DMS153 treated with DMSO at 0.1 percent for 48 hours (cell line): ENCODE measurements around the gene ANO1.
"Not testable (repeated sequence)": the region's sequence is repeated elsewhere in the genome, so short reads cannot be mapped to it uniquely, and the experiment has no call there.

ENCODE experiments used
- DNase-seq: peaks from one replicate; lab custom pipeline; 2025; ENCODE audit not compliant: unreplicated experiment; lab: John Stamatoyannopoulos, UW

Gene ANO1

DNA sequence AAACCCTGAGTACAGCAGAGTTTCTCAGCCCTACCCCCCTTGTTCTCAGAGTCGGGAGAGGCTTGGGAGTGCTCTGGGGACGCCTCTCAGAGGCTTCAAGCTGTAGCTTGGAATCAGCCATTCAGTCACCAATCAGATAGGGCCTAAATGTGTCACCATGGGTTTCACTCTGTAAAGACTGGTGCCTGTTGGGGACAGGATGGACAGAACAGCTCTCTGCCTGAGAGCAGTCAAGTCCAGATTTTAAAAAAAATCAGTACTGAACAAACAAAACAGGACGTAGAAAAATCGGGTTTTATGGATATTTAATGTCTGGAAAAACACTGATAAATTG, 126.3 kb downstream of the ANO1 start:
- no peak for DNase-seq

DNA sequence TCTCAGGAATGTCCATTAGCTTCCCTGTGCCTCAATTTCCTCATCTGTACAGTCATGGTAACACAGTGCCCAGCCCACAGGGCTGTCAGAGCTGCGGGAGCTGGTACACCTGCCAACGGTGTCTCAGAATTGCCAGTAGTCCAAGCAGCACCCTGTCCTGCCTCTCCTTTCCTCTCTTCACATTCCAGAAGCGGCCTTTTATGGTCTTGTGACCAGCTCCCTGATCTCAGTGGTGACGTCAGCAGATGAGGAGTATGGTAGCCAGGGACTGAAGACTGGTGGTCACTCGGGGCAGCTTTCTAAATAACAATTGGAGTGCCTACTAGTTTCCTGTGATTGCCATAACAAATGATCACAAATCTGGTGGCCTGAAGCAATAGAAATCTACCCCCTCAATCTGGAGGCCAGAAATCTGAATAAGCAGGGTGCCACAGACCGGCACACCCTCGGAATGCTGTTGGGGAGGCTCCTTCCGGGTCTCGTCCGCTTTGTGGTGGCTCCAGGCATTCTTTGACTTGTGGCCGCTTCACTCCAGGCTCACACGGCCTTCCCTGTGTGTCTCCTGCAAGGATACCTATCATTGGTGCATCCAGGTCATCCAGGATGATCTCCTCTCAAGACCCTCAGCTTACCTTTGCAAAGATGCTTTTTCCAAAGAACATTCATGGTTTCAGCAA, 127.1 kb downstream of the ANO1 start:
- no peak for DNase-seq

DNA sequence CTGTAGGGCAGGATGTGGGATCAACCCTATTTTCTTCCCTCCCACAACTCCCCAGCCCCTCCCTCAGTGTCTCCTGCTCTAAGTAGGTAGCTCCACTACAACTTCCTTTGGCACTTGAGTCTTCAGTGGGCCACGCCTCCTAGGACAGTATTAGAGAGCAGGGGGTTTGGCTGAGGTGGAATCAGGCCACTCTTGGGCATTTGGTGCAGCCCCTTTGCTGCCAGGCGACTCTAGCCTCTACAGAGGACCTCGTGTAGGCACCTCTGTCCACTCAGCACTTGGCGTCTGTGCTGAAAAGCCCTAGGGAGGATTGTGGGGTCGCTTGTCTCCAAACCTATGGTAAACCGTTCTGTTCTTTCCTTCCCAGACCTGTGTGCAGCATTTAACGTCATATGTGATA, 127.6 kb downstream of the ANO1 start:
- DNase-seq = no peak

DNA sequence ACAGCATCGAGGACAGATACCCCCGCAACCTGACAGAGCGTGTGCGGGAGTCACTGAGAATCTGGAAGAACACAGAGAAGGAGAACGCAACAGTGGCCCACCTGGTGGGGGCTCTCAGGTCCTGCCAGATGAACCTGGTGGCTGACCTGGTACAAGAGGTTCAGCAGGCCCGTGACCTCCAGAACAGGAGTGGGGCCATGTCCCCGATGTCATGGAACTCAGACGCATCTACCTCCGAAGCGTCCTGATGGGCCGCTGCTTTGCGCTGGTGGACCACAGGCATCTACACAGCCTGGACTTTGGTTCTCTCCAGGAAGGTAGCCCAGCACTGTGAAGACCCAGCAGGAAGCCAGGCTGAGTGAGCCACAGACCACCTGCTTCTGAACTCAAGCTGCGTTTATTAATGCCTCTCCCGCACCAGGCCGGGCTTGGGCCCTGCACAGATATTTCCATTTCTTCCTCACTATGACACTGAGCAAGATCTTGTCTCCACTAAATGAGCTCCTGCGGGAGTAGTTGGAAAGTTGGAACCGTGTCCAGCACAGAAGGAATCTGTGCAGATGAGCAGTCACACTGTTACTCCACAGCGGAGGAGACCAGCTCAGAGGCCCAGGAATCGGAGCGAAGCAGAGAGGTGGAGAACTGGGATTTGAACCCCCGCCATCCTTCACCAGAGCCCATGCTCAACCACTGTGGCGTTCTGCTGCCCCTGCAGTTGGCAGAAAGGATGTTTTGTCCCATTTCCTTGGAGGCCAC, 128.3 kb downstream of the ANO1 start:
- DNase-seq = no peak

DNA sequence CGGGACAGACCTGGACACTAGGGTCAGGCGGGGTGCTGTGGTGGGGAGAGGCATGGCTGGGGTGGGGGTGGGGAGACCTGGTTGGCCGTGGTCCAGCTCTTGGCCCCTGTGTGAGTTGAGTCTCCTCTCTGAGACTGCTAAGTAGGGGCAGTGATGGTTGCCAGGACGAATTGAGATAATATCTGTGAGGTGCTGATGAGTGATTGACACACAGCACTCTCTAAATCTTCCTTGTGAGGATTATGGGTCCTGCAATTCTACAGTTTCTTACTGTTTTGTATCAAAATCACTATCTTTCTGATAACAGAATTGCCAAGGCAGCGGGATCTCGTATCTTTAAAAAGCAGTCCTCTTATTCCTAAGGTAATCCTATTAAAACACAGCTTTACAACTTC, 128.9 kb downstream of the ANO1 start:
- no peak for DNase-seq

DNA sequence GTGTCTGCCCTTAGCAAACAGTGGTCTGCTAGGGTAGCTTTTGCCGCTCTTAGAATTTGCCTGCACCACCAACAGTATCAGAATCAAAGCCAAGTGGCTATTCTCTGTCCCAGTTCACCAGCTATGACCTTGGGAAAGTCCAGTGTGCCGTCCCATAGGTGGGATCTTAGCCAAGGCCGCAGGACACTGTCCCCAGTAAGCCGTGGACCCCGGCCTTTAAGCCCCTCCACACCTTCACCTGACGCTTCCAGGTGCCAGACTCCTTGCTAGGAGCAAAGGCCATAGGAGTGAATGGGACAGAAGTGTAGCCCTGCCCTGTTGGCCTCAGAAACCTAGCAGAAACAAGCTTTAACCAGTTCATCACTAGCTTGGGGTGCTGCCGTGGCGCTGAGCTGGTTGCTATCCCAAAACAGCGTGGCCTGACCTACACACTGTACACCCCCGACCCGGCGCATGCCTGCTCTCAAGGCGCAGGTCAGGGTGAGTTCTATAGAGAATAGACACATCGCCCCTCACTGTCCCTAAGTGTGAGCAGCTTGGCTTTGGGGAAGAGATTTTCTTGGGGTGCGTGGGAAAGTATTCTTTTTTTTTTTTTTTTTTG, 129.5 kb downstream of the ANO1 start:
- DNase-seq = no peak

DNA sequence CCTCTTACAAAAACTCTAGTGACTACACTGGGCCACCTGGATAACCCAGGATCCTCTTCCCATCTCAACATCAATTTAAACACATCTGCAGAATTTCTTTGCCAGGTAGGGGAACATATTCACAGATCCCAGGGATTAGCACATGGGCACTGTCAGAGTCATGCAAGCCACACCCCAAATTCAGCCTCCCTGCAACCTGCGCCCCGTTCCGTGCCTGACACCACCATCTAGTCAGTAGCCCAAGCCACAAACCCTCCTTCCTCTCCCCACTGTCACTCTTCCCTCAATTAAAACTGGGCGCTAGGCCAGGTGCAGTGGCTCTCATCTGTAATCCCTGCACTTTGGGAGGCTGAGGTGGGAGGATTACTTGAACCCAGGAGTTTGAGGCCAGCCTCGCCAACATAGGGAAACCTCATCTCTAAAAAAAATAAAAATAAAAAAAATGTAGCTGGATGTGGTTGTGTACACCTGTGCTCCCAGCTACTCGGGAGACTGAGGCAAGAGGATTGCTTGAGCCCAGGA, 131.3 kb downstream of the ANO1 start:
- no peak for DNase-seq

DNA sequence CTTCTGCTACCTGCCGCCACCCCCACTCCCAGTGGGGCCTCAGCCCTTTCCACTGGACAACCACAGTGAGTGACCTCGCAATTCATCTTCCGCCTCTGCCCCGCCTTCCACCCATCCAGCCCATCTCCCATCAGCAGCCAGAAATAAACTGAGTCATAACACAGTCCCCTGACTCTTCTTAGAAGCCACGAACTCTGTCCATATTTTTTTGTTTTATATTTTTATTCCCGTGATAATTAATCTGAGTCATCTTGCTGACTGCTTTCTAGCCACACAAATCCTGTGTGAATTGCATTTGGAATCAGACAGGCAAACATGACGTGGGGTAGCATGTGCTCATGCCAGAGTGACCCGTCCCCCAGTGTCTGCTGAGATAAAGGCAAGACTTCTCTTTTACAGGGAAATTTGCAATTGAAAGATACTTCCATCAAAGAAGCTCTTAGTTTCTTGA, 132.0 kb downstream of the ANO1 start:
- DNase-seq = no peak

DNA sequence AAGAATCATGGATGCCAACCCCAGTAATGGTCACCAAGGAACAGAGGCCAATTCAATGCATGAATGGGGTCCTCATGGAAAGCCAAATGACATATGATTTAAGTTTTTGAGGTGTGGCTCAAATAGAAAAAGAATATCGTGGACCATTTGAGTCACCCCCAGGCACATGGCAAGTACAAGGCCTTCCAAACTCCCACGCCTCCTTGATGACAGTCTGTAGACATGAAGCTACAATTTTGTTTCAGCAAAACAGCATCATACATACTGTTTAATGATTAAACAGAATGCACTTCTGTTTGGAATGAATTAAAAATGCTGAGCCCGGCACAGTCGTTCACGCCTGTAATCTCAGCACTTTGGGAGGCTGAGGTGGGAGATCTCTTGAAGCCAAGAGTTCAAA, 132.4 kb downstream of the ANO1 start:
- no peak for DNase-seq

DNA sequence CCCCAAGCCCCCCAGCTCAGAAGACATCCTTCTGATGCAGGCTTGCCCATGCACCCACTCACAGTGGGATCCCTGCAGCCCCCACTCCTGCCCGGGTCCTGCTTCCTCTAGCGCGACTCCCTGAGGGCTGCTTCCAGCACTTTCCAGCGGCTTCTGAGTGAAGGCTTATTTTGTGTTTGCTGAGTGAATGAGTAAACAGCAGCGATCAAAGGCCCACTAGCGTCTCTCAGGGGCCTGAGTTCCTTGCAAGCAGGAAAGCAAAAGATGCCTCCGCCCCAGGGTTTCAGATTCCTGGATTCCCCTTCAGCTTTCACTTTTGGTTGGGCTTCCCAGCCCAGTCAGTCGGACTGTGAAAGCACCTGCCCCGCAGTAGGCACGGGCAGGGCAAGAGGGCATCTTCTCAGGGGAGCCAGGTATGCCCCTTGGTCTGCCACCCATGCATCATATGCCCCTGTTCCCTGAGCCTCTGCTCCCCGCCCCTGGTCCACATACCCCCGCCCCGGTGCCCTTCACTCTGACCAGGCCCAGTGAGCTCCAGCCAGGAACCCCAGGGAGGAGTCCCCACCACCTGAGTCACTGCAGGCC, 134.2 kb downstream of the ANO1 start:
- no peak for DNase-seq

DNA sequence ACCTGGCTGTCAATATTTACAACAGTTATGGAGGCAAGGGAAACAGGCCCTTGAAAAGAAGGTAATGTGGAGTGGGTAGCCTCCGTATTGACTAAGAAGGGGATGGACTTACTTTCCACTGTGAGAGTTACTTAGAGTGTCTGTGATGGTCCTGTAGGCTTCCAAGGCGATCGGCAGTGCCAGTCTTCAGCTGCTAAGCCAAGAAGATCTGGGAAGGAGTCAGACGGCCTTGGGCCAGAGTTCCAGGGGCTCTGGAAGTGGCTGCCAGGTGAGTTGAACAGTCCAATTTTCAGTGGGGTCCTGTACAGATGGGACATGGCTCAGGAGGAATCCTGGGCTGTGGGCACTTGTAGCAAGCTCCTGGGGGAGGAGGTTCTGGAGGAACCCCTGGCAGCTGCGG, 139.3 kb downstream of the ANO1 start:
- not testable (repeated sequence) for DNase-seq

DNA sequence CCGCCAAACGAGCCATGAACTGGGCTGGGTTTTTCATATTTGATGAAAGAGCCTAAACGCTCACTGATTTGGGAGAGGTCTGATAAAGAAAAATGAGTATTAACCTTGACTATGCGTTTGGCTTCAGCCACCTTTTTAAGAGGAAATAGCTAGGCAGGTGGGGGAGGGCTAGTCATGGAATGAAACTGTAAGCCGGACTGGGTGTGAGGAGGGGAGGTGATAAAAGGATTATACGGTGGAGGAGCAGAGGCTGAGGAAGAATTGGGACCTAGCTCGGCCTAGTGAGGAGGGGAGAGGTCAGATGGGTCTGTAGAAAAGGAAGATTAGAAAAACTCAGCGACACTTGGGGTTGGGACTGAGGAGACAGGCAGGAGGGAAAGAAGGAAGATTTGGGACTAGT, 140.0 kb downstream of the ANO1 start:
- DNase-seq = not testable (repeated sequence)

DNA sequence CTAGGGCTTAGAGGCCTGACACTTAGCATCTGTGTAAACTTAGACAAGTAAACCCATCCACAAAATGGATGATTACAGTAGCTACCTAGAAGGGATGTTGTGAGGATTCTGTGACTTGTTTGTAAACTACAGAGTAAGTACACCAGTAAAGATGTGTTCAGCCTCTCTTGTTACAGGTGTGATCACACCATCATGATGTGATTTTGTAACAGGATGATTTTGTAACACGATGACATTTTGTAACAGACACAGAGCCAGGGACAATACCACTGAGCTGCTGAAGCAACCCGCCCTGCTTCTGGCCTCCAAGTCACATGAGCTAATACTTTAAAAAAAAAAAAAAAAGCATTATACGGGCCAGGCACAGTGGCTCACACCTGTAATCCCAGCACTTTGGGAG, 142.0 kb downstream of the ANO1 start:
- no peak for DNase-seq

DNA sequence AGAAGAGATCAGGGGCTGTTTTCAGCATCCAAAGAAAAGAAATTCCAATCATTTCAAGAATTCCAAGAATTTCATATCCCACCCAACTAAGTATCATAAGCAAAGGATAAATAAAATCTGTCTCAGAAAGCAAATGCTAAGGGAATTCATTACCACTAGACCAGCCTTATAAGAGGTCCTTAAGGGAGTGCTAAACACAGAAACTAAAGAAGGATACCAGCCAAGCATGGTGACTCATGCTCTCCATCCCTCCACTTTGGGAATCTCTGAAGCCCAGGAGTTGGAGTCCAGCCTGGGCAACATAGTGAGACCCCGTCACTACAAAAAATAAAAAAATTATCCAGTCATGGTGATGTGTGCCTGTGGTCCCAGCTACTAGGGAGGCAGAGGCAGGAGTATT, 142.8 kb downstream of the ANO1 start:
- no peak for DNase-seq

DNA sequence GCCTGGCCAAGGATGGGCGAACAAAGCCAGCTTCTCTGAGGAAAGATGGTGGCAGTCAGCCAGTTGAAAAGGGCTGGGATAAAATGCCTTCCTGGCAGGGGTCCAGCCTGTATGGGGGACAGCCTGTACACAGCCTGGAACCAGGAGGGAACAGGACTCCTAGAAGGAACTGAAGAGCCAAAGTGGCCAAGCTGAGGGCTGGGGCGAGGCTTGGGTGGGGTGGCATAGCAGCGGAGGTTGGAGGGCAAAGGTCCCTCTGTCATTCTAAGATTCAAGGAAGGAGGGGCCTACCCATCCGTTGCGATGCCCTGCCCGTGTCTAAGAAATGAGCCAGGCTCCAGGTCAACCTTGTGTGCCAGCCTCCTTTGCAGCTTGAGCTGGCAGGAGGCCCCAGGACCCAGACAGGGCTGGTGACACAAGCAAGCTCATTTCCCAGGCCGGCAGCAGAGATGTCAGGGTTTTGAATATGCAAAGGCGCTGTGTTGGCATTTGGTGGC, 147.6 kb downstream of the ANO1 start:
- no peak for DNase-seq

DNA sequence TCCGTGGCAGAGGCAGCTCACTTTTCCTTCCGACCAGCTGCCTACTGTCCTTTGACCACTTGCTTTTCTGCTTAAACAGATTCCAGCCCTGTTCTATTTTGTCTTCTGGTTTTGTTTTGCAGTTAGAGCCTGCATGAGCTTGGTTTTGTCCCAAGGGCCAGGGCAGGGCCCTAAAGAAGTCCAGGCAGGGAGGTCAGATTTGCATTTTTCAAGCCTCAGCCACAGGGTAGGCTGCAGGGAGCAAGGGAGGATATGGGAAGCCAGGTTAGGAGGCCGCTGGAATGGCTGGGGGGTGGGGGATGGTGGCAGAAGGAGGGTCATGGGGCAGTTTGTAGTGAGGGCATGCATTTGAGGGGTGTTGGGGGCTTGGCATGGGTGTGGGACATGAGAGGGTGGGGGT, 148.1 kb downstream of the ANO1 start:
- no peak for DNase-seq

DNA sequence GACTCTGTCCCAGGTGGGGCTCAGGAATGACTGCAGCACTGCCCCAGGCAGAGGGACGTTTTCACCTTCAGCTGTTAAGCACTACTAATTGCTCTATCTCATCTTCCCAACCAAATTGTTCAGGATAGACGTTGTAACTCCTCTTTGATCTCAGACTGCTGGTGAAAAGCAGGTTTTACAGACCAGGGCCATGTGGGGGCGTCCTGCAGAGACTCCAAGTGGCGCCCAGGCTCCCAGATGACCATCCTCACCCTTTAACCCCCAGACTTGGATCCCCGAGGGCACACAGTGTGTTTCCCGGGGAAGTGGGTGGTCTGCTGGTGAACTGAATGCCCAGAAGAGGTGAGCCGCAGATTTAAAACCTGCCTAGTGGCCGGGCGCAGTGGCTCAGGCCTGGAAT, 148.8 kb downstream of the ANO1 start:
- DNase-seq = no peak

DNA sequence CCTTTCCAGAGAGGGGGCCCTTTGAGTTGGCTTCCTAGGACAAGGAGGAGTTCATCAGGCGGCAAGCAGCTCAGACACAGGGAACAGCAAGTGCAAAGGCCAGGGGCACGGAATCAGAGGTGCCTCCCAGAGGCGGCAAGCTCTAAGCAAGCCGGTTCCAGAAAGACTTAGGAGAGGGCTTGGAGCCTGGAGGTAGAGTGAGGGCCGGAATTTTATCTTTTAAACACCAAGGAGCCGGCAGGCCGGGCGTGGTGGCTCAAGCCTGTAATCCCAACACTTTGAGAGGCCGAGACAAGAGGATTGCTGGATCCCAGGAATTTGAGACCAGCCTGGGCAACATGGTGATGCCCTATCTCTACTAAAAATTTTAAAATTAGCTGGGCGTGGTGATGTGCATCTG, 151.6 kb downstream of the ANO1 start:
- no peak for DNase-seq

DNA sequence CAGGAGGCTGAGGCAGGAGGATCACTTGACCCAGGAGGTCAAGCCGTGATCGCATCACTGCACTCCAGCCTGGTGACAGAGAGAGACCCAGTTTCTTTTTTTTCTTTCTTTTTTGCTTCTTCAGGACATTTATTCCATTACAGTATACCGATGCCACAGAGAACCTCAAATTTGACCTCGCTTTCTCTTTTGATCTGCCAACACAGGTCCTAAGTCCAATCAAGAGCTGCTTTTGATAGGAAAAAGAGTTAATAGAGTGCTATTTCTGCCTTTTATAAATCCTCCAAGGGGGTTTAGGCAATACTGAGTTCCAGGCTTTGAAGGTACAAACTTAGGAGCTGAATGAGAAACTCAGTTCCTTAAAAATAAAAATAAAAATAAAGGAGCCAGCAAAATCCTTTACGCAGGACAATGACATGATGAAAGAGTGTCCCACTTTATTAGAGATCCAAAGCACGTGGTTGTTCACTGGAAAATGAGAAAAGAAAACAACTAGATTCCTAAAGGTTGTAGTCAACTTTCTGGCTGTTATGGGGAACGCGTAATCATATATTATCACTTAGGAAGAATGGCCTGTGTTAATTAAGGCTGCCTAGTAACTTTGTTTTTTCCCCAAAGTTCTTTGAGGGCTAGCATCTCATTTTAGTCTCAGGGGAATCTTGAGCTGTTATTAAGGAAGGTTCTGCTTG, 152.2 kb downstream of the ANO1 start:
- DNase-seq = no peak

DNA sequence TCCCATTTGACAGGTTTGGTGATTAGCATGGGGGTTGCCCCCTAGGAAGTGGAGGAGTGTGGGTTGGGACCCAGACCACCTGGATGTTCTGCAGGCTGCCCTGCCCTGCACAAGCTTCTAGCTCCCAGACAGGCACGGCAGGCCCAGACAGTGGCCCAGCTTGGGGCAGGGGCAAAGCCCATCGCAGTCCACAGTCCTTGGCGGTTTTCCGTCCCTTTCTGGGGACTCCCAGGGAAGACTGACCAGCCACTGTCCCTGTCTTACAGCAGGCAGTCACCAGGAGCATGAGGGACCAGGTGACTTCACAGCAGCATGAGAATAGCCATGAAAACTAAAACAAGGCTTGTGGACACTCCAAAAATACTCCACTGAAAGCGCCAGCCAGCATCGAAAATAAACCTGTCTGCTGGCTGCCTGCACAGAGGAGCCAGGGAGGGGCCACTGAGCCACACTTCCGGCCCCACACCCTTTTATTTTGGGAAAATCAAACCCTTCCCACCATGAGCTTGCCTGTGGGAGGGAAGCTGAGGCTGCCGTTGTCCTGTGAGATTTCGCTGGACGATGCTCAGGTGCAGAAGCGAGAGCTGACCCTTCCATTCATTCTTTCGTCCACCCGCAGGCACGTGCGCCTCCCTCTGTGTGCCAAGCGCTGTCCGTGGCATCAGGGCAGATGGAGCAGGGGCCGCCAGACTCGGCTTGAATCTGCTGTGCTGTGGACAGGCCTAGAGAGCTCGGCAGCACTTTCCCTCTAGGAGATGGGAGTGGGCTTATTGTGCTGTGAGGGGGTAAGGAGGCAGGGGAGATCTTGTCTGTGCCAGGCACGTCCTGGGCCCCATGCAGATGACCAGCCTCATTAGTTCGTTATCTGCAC, 153.0 kb downstream of the ANO1 start:
- DNase-seq = no peak
